ENCODE data around the gene CEP126. TPM values are rescaled to one million over a fixed set of nuclear protein-coding genes. Genes with fewer than 3 reads are reported as not detected.
"Not testable (repeated sequence)": the region's sequence is repeated elsewhere in the genome, so short reads cannot be mapped to it uniquely, and the experiment has no call there.

Gene CEP126
- total RNA-seq, 1 experiment from 2014 or later, result 2.6 TPM

DNA sequence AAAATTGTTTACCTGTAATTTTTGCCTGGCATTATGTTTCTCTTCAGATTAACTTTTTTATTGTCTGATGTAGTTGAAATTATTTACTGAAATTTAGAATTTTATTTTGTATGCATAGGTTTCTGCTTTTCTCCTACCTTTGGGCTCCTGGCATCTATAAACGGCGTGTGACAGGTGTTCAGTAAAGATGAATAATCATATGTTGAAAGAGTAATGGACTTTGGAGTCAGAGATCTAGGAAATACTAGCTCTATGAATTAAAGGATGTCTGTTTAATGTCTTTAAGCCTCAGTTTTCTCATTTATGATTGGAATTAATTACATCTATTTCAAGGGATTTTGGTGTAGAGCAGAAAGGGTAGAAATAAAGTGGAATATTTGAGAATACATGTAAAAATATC, 8.7 kb downstream of the CEP126 start:
- no peak for DNase-seq (ENCODE audit: low read depth)

DNA sequence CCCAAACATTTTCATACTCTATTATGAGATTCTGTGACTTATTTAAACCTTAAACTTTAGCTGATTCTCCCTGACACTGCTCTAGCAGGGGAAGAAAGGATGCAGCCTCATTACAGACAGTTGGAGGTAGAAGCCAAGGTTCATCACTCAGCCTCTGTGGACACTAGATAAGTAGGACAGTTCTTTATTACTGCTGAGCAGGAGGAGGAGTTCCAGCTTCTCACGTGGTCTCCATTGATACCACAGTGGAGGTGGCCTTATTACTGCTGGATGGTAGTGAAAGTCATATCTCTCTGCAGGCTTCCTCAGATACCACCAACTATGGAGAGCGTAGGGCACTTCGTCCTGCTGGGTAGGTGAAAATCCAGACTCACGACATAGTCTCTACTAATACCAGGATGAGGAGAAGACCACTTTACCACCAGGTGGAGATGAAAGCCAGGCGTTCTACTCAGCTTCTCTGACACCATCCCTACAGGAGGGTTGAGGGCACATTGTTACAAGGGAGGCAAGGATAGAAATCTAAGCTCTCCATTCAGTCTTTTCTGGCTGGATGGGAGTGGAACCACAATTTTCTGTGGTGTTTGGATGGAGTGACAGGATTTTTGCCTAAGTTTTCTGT, 14.6 kb downstream of the CEP126 start:
- DNase-seq (ENCODE audit: low read depth), result no peak

DNA sequence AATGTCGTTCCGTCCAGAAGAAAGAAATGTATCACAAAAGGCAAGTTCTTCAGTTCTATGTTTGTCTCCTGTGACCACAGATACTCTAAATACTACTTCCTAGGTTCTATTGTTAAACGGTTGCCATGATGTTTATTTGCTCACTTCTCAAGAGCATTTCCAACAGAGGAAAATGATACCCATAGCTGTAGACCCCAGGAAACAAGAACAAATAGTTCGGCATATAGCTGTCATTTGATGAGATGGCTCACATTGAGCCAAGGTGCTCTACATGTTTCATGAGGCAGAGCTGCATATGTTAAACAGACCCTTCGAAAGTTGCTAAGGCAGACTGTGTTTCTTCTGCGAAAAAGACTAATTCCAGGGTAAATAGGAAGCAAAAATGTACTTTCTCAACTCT, 16.9 kb downstream of the CEP126 start:
- DNase-seq (ENCODE audit: low read depth), result no peak

DNA sequence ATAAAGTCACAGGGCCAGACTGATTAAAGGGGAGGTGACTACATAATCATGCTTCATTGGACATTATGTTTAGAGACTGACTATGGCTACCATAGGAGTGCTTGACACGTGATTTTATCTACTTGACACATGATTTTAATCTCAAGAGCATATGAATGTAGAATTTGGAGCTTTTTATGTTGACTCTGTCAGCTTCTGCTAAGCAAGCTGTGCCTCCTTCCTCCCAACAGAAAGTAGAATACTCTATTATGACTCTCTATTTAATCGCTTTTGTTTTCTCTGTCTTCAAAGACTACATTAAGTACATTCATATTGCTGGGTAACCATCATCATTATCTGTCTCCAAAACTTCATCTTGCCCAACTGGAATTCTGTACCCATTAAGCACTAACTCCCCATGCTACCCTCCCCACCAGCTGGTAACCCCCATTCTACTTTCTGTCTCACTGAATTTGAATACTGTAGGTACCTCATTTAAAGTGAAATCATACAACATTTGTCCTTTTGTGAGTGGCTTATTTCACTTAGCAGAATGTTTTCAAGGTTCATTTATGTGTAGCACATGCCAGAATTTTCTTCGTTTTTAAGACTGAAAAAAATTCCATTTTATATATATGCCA, 26.2 kb downstream of the CEP126 start:
- no peak for DNase-seq (ENCODE audit: low read depth)

DNA sequence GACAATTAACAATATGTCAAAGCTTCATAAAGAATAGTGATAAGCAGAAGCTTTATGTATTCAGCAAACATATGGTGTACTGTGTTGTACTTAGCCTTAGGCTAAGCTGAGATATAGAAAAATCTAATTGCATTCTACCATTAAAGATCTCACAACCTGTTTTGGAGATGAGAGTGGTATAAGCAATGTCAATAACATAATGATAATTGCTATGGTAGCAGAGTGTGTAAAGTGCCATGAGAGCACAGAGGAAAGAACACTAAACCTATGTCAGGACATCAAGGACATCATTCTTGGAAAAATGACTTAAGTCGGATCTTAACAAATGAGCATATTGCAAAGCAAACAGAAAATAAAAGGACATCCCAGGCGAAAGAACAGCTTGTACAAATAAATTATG, 30.1 kb downstream of the CEP126 start:
- DNase-seq (ENCODE audit: low read depth), result no peak

DNA sequence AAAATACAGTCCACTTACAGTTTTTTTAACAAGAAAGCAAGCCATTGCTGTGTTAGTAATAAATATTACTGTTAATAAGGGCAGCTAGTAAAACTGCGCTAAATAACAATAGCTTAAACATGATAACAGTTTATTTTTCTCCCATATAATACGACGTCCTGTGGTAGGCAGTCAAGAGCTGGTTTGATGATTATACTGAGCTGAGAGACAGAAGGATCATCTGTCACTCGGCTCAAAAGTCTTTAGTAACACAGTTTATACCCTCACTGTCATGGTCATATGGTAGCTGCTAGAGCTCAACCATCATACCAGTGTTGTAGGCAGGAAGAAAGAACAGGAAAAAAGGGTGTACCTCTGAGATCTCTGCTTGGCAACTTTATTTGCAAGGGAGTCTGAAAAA, 30.6 kb downstream of the CEP126 start:
- no peak for DNase-seq (ENCODE audit: low read depth)

DNA sequence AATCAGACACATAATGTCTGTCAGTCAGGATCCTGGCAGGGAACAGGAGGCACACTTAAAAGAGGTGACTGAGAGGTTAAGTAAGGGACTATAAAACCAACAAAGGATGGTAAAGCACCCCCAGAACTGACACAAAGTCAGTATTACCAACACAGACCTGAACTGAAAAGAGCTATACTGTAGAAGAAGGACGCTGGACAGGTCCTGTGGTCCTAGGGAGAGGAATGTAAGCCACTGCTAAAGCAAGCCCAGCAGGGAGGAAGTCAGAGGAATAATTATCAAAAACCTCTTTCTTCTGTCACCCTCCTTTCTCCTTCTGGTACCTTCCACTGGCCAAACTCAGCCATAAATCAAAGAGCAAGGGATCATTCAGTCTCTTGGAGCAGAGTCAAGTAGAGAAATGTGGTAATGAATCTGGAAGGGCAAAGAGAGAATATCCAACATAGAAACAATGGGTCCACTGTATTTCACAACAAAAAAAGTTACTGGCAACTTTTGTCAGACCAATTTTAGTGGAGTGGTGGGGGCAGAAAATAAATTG, 34.9 kb downstream of the CEP126 start:
- peak; percentile 23 for DNase-seq (ENCODE audit: low read depth)

DNA sequence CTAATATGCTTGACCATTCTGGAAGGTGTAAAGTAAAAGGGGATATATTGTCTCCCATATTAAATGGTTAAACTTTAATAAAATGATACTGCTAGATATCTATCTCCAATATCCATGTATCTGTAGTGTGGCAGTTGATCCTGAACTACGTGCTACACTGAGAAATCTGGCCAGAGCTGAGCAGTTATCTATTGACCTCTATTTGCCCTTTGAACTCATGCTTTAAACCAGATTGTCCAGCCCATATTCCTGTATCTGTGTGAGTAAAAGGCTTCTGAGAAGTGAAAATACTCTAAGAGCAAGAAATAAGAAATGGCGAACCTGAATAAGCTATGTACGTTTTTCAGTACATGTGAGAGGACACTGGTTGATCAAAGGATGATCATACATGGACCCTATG, 40.5 kb downstream of the CEP126 start:
- DNase-seq (ENCODE audit: low read depth), result no peak

DNA sequence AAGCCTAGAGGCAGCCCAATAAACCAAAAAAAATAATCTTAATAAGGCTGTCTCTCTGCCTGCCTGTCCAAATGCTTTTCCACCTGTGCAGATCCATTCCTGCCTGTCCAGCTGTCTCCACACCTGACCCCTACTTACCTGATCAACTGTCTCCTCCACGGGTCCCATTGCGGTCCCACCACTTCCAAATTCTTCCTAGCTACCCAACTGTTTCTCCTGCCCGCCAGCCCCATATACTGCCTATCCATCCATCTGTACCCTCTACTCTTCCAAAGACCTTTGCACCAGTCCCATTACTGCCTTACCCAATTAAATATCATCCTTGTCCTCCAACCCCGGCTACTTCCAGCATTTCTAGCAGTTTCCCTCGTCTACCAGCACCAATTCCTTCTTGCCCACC, 40.9 kb downstream of the CEP126 start:
- no peak for DNase-seq (ENCODE audit: low read depth)

DNA sequence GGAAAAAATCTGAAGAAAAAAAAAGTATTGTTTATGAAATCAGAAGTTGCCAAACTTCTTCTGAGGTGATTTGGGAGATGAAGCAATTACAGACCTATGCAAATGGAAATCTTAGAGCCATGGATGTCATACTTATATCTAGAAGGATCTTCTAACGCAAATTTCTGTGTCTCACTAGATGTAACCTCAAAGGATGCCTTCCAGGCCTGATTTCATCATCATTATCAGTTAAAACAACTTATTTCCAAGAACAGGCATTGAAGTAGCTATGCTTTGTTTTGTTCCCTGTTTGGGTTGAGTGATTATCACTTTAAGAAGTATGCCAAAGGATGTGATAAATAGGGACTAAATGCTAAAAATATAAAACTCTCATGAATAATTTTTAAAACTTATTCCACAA, 45.4 kb downstream of the CEP126 start:
- DNase-seq (ENCODE audit: low read depth), result no peak

DNA sequence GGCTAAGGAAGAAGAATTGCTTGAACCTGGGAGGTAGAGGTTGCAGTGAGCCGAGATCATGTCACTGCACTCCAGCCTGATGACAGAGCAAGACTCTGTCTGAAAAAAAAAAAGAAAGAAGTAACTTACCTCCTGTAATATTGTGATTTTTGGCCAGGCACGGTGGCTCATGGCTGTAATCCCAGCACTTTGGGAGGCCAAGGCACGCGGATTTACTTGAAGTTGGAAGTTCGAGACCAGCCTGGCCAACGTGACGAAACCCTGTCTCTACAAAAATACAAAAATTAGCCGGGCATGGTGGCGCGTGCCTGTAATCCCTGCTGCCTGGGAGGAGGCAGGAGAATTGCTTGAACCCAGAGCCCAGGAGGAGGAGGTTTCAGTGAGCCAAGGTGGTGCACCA, 49.4 kb downstream of the CEP126 start:
- DNase-seq (ENCODE audit: low read depth), result not testable (repeated sequence)

DNA sequence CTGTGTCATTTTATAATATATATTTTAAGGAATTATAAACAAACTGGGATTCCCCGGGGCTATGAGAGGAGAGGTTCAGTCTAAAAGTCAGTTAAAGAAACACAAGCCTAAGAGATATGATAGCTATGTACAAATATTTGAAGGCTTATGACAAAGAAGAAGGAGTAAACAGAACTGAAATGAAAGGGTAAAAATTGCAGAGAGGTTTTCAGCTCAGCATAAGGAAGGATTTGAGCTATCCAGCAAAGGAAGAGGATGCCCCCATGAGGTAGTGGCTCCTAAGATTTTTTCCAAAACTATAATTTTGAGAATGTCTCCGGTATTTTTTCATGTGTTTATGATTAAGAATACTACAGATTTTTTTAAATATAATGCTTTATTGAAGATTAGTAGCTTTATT, 59.4 kb downstream of the CEP126 start:
- no peak for DNase-seq (ENCODE audit: low read depth)

DNA sequence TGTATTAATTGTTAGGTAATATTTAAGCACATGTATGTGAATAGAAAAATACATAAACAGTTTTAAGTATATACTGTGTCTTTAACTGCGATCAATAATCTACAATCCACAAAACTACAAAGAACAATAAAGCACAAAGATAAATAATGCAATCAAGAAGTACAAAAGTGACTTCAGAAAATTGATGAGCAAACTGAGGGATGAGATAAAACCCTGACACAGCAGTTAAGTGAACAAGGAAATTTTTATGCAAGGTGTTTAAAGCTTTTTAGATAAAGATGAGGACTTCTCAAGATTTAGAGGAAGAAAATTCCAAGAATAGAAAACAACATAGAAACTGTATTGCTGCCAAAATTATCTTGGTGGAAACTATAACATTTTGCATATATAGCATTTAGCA, 60.0 kb downstream of the CEP126 start:
- no peak for DNase-seq (ENCODE audit: low read depth)

DNA sequence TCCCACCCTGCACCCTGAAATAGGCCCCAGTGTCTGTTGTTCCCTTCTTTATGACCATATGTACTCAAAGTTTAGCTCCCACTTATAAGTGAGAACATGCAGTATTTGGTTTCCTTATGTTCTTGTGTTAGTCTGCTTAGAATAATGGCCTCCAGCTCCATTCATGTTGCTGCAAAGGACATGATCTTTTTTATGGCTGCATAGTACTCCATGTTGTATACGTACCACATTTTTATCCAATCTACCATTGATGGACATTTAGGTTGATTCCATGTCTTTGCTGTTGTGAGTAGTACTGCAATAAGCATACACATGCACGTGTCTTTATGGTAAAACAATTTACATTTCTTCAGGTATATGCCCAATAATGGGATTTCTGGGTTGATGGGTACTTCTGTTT, 60.9 kb downstream of the CEP126 start:
- DNase-seq (ENCODE audit: low read depth), result no peak

DNA sequence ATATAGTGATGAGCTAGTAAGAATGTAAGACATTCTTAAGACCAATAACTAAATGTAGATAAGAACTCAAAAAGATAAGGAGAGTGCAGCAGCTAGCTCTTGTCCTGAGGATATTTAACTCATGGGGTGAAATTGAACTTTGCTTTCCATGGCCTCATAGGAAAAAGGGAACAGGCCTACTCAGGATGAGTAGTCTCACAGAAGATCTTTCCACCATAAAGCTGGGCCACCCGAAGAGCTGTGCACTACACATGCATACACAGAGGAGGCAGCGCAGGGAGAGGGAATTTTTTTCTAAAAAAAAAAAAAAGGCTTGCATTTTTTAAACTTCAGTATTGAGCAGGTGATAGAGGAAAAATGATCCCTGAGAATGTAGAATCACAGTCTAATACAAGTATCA, 72.6 kb downstream of the CEP126 start:
- no peak for DNase-seq (ENCODE audit: low read depth)

DNA sequence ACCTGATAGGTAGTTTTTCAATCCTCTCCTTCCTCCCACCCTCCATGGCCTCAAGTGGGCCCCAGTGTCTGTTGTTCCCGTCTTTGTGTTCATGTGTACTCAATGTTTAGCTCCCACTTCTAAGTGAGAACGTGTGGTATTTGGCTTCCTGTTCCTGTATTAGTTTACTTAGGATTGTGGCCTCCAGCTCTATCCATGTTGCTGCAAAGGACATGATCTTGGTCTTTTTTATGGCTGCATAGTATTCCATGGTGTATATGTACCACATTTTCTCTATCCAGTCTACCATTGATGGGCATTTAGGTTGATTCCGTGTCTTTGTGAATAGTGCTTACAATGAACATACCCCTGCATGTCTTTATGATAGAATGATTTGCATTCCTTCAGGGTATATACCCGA, 78.4 kb downstream of the CEP126 start:
- DNase-seq (ENCODE audit: low read depth), result no peak

DNA sequence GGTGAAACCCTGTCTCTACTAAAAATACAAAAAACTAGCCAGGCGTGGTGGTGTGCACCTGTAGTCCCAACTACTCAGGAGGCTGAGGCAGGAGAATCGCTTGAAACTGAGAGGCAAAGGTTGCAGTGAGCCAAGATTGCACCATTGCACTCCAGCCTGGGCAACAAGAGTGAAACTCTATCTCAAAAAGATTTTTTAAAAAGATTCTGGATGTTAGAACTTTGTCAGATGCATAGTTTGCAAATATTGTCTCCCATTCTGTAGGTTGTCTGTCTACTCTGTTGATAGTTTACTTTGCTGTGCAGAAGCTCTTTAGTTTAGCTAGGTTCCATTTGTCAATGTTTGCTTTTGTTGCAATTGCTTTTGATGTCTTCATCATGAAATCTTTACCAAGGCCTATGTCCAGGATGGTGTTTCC, 79.3 kb downstream of the CEP126 start:
- DNase-seq (ENCODE audit: low read depth), result not testable (repeated sequence)

DNA sequence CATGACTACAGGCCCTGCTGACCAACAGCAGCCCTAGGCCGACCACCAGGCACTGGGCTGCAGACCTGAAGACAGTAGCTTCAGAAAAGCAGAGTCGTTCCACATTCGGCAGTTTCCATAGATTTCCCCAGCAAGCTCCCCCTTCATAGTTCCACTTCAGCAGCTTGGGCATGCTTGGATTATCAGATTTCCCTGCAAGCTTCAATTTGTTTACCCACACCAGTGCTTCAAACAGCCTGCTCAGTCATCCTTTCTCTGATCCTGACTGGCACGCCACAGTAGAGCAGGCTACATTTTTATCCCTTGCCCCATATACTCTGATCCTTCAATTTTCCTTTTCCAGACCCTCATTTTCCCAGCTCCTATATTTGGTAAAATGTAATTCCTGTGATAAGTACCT, 81.3 kb downstream of the CEP126 start:
- DNase-seq (ENCODE audit: low read depth), result no peak

DNA sequence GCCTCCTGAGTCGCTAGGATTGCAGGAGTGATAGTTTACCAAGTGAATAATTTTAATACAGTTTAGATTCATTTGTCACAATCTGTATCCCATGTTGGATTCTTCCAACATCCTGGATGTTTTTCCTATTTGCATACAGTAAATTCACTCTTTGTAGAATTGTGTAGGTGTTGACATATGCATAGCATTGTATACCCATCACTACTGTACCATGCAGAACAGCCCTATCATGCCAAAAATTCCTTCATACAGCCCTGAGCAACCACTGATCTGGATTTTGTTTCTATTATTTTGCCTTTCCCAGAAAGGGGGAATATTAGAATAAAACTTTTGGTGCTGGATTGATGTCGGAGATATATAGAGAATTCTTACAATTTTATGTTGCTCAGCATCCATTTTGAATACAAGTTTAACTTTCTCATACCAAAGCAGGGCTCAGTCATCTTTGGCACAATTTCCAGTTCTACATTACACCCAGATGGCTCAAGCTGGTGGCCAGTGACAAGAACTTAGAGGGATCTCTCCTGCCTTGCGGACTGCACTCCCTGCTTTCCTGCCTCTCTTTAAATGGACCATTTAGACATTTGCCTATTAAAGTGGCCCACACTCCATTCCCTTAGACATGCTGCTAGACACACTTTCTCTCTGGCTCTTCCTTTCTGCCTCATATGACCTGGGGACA, 87.0 kb downstream of the CEP126 start:
- no peak for DNase-seq (ENCODE audit: low read depth)

DNA sequence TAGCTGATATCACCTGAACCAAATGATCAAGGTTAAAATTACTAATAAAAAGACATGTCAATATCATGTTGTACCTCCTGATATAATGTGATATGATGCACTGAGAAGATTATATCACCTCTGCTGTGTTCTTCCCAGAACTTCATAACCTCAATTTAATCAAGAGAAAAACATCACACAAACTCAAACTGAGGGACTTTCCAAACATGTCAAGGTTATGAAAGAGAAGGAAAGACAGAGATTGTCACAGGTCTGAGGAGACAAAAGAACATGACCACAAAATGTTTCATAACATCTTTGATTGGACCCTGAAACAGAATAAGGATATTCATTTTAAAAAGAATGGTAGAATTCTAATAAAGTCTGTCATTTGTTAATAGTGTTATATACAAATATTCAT, 89.4 kb downstream of the CEP126 start:
- DNase-seq (ENCODE audit: low read depth), result no peak

DNA sequence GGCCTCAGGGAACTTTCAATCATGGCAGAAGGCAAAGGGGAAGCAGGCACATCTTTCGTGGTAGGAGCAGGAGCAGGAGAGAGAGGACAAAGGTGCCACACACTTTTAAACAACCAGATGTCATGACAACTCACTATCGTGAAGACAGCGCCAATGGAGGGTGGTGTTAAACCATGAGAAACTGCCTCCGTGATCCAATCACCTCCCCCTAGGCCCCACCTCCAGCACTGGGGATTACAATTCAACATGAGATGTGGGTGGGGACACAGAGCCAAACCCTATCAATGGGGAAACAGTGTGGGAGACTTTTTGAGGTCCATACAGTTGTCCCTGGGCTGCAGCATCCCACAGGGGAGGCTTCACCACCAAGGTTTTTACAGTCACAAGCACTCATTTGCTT, 90.5 kb downstream of the CEP126 start:
- DNase-seq (ENCODE audit: low read depth), result no peak

DNA sequence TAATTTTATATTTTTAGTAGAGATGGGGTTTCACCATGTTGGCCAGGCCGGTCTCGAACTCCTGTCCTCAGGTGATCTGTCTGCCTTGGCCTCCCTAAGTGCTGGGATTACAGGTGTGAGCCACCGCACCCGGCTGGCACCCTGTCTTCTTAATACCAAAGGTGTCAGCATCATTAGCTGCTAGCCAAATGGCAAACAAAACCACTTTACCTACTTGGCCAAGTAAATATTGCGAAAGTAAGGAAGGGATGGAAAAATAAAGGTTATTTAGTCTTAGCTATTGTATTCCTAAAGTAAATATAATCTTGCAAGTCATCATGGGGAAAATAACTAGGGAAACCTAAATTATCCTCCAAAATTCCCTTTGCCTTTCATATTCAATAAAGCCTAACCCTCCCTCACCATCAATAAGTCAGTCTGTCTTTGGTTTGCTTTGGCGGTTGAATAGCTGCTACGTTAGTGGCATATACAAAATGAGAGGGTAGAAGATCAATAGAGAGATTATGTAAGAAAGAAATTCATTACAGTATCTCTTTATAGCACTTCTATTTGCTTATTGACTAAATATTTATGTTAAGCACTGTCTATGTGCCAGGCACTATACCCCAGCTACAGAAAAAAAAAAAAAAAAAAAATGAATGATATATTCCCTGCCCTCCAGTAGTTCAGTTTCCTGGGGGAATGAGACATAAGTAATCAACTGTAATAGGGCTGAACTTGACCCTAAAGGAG, 92.2 kb downstream of the CEP126 start:
- no peak for DNase-seq (ENCODE audit: low read depth)

All from RPMI7951 (cell line).